HG03045 (cell line): ENCODE data around the gene GNG13.

Source experiments
- ATAC-seq: cut with Tn5 transposase; IDR thresholded peaks from one replicate; pipeline ENCODE4 v1.9.1; 2021; ENCODE audit warnings: mild to moderate bottlenecking, moderate library complexity; ENCODE audit not compliant: unreplicated experiment

Gene GNG13

GRCh38 chr16:815861-816260 is 15.3 kb upstream of the GNG13 start:
- ATAC-seq = no peak

GRCh38 chr16:814974-815373 is 14.4 kb upstream of the GNG13 start:
- no peak for ATAC-seq

- no peak for ATAC-seq
Observed at GRCh38 chr16:813916-814412, 13.4 kb upstream of the GNG13 start.

- ATAC-seq = no peak
Observed at GRCh38 chr16:813204-813915, 12.8 kb upstream of the GNG13 start.

GRCh38 chr16:808085-808386 is 7.5 kb upstream of the GNG13 start:
- no peak for ATAC-seq

GRCh38 chr16:807347-808084 is 7.0 kb upstream of the GNG13 start:
- peak; percentile 90 for ATAC-seq

- no peak for ATAC-seq
Observed at GRCh38 chr16:805474-805873, 4.9 kb upstream of the GNG13 start.

- no peak for ATAC-seq
Observed at GRCh38 chr16:804193-805048, 3.9 kb upstream of the GNG13 start.

- no peak for ATAC-seq
Observed at GRCh38 chr16:803754-804080, 3.2 kb upstream of the GNG13 start.

- ATAC-seq = no peak
Observed at GRCh38 chr16:802914-803753, 2.6 kb upstream of the GNG13 start.

GRCh38 chr16:802461-802860 is 1.9 kb upstream of the GNG13 start:
- no peak for ATAC-seq

- ATAC-seq = no peak
Observed at GRCh38 chr16:801584-802363, 1.2 kb upstream of the GNG13 start.

GRCh38 chr16:800834-801511 is 439 bp upstream of the GNG13 start:
- ATAC-seq = no peak

- ATAC-seq = no peak
Observed at GRCh38 chr16:799111-799947, 1.2 kb downstream of the GNG13 start.

- ATAC-seq = no peak
Observed at GRCh38 chr16:798666-799065, 1.9 kb downstream of the GNG13 start.

GRCh38 chr16:797686-798085 is 2.8 kb downstream of the GNG13 start:
- ATAC-seq = no peak

- ATAC-seq = no peak
Observed at GRCh38 chr16:797120-797420, 3.5 kb downstream of the GNG13 start.

- no peak for ATAC-seq
Observed at GRCh38 chr16:796296-797119, 4.0 kb downstream of the GNG13 start.
